Adrenal gland (tissue), 12 donors: Measurements from ENCODE around the gene GJC1. TPM values are rescaled to one million over a fixed set of nuclear protein-coding genes. Genes with fewer than 3 reads are reported as not detected.
"Not testable (repeated sequence)": the region's sequence is repeated elsewhere in the genome, so short reads cannot be mapped to it uniquely, and the experiment has no call there.

ENCODE experiments used
- DNase-seq, 7 donors: peaks; one replicate each; pipeline ENCODE4 v3.0.0-alpha.2; 2019 to 2020
- H3K27ac ChIP-seq, 5 donors: fragments of 200-600 bp; sonication (generic) in 4 of 5; 1 replicate in 3 of 5; 2 replicates in 2 of 5; pipeline versions ENCODE4 v1.5.1 to v1.8.0; 2016 to 2020; ENCODE audit warnings: mild to moderate bottlenecking in 1 of 5
- H3K27me3 ChIP-seq: fragments of 200-600 bp; 2 replicates; pipeline ENCODE4 v1.8.0; 2021
- H3K36me3 ChIP-seq, 2 donors: fragments of 200-600 bp; replicated peaks in 1 of 2; 1 replicate in 1 of 2; 2 replicates in 1 of 2; pipeline versions ENCODE4 v1.5.1 to v1.8.0; 2018 to 2022
- H3K4me1 ChIP-seq, 2 donors: fragments of 200-600 bp; replicated peaks in 1 of 2; 1 replicate in 1 of 2; 2 replicates in 1 of 2; pipeline versions ENCODE4 v1.5.1 to v1.8.0; 2018 to 2021
- H3K4me3 ChIP-seq, 4 donors: fragments of 200-600 bp; sonication (generic) in 3 of 4; one replicate each; pipeline ENCODE4 v1.5.1; 2016 to 2018
- H3K9me3 ChIP-seq, 3 donors: fragments of 200-600 bp; sonication (generic) in 1 of 3; replicated peaks in 1 of 3; 1 replicate in 2 of 3; 2 replicates in 1 of 3; pipeline versions ENCODE4 v1.5.1 to v1.8.0; 2016 to 2021
- CTCF ChIP-seq, 6 experiments: fragments of 450-650 bp in 4 of 6; fragments of 200-600 bp in 2 of 6; sonication (generic) in 1 of 6; IDR thresholded peaks; 1 replicate in 5 of 6; 2 replicates in 1 of 6; pipeline versions ENCODE4 v1.5.1 to v1.8.0; 2016 to 2021; ENCODE audit warnings: antibody characterized with exemption in 6 of 6, mild to moderate bottlenecking in 2 of 6, moderate library complexity in 1 of 6
- POLR2A ChIP-seq, 2 donors: fragments of 450-650 bp; IDR thresholded peaks; one replicate each; pipeline ENCODE4 v1.6.1; 2017; ENCODE audit warnings: antibody characterized with exemption in 2 of 2, mild to moderate bottlenecking in 2 of 2, moderate library complexity in 1 of 2
- WGBS, 4 donors: extraction: QIAGEN DNeasy Blood & Tissue Kit in 2 of 4; methylation state at CpG; one replicate each; pipeline versions ENCODE4 v1.1.5 to v1.1.7; 2013 to 2017; 5-methylcytosine and 5-hydroxymethylcytosine counted together
- intact Hi-C, 2 donors: fragments of 100-400 bp; cut with DNase I; formaldehyde crosslinking; loops; one replicate each; pipeline versions ENCODE4 v1.14.1 to v1.15.0; 2022 to 2023
- polyA plus RNA-seq, 3 donors: library from polyadenylated mRNA; stranded (reverse); fragments of 200-250 nt in 2 of 3; fragments of 350-450 nt in 1 of 3; fragmentation: Illumina TruSeq in 1 of 3; extraction: RNeasy Lipid Tissue Mini Kit (QIAGEN cat#74804) in 1 of 3; gene quantifications; one replicate each; pipeline ENCODE4 v1.2.3, GENCODE V29; 2013 to 2014
- total RNA-seq, 9 donors: library from RNA; depleted of rRNA in 4 of 9; stranded (reverse); fragments of >200 nt in 4 of 9; fragments of 120-200 nt in 1 of 9; fragmentation: NEBNext Ultra II Directional in 1 of 9; extraction: Animal tissue kit (Norgen Biotek cat#: 25700) in 1 of 9; gene quantifications; one replicate each; pipeline versions ENCODE4 v1.1.0 to v1.2.4, GENCODE V29; 2013 to 2023
- donor health status: healthy with polysubstance abuse.
- donor health status: Bipolar disorder and iron deficiency.
- donor health status: DM: yes; HTN: yes; CAD: no.
- donor health status: DM: no; HTN: no; CAD: no.
- donor health status: DM: no; HTN: no; CAD: no.
- donor health status: DM: yes; HTN: yes; CAD: no.

Gene GJC1
- total and polyA plus RNA-seq, 12 donors: 0.69 to 12.3 (median 2.1) TPM

GRCh38 chr17:44830359-44831288 is 537 bp upstream of the GJC1 start:
- H3K4me1 ChIP-seq: peaks cover 10 to 17% of the 10 kb centered on the region in 2 donors
- no peak for TF ChIP-seq POLR2A (IDR thresholded peaks at IDR 0.05)
- TF ChIP-seq CTCF (IDR thresholded peaks at IDR 0.05): no peak
- H3K36me3 ChIP-seq: no peaks in the 10 kb centered on the region
- no peaks in the 10 kb centered on the region for H3K9me3 ChIP-seq
- H3K4me3 ChIP-seq: peak overlapping the region in 1 of 4 donors; percentile 63
- peak overlapping the region in 1 of 5 donors; percentile 5 for H3K27ac ChIP-seq
- intact Hi-C loops: no loop called here
- peaks cover 52% of the 10 kb centered on the region for H3K27me3 ChIP-seq
- WGBS, 4 donors: 5 to 13% (median 8%) methylated on average over 22 to 58 of the region's 58 CpGs
- peak in 1 of 7 donors; percentile 13 for DNase-seq

DNA sequence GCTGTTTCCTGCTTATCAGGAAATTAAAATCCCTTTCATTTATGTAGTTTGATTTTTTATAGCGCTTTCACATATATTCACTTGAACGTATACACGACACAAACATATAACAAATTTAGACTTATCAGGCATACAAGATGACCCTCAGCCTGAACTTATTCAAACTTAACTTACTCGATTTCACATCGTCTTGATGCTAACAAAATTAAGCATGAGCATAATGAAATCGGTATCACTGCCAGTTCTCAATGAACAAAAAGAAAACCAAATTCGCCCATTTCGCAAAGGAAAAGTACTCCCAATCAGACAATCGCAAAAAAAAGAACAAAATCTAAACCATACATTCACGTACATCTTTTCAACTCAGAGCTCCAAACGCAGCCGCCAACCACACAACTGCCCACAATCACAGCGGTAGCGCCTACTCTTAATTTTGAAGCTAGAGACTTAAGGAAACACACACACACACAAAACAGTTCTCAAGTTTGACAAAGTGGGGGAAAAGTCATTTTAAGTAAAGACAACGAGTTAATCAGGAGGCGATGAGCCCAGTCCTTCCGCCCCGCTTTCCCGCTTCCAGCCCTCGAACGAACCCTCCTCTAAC is 1.1 kb downstream of the GJC1 start:
- peaks cover 10 to 17% of the 10 kb centered on the region in 2 donors for H3K4me1 ChIP-seq
- H3K4me3 ChIP-seq: peak overlapping the region in 2 of 4 donors; percentile 13 to 63
- no peaks in the 10 kb centered on the region for H3K36me3 ChIP-seq
- intact Hi-C loops: no loop called here
- peaks cover 58% of the 10 kb centered on the region for H3K27me3 ChIP-seq
- no peaks in the 10 kb centered on the region for H3K9me3 ChIP-seq
- no peak for TF ChIP-seq POLR2A (IDR thresholded peaks at IDR 0.05)
- no peak for TF ChIP-seq CTCF (IDR thresholded peaks at IDR 0.05)
- 5 to 11% (median 8%) methylated on average over 21 of the region's 21 CpGs for WGBS, 4 donors
- peak overlapping the region in 1 of 5 donors; percentile 5 for H3K27ac ChIP-seq
- no peak for DNase-seq

DNA sequence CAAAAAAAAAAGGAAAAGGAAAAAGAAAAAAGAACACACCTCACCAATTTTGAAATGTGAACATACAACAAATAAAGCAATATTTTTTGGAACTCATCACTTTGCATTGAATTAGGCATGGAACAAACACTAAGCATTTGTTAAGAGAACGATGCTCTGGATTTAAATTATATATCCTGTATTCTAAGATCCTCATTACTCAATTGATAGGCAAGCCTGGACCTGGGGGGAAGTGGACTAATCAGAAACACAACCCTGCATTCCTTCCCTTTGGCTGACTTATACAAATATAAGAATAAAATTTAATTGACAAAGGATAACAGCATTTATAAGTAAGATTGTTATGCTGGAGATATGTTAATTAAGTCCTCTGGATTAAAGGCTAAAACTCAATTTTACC is 2.2 kb downstream of the GJC1 start:
- H3K9me3 ChIP-seq: no peaks in the 10 kb centered on the region
- intact Hi-C loops: no loop called here
- H3K36me3 ChIP-seq: no peaks in the 10 kb centered on the region
- no peak overlapping the region for H3K27ac ChIP-seq
- H3K4me1 ChIP-seq: peaks cover 10 to 17% of the 10 kb centered on the region in 2 donors
- no peak for DNase-seq
- peaks cover 60% of the 10 kb centered on the region for H3K27me3 ChIP-seq
- H3K4me3 ChIP-seq: no peak overlapping the region
- TF ChIP-seq CTCF (IDR thresholded peaks at IDR 0.05): no peak
- TF ChIP-seq POLR2A (IDR thresholded peaks at IDR 0.05): no peak
- 82 to 95% (median 88%) methylated on average over 1 of the region's 1 CpG for WGBS, 4 donors

GRCh38 chr17:44826123-44826790 is 3.8 kb downstream of the GJC1 start:
- WGBS, 4 donors: 90 to 92% (median 91%) methylated on average over 15 of the region's 15 CpGs
- no peaks in the 10 kb centered on the region for H3K36me3 ChIP-seq
- peaks cover 10 to 17% of the 10 kb centered on the region in 2 donors for H3K4me1 ChIP-seq
- peaks cover 56% of the 10 kb centered on the region for H3K27me3 ChIP-seq
- H3K9me3 ChIP-seq: no peaks in the 10 kb centered on the region
- intact Hi-C loops: no loop called here
- TF ChIP-seq POLR2A (IDR thresholded peaks at IDR 0.05): no peak
- no peak overlapping the region for H3K27ac ChIP-seq
- DNase-seq: no peak
- H3K4me3 ChIP-seq: no peak overlapping the region

GRCh38 chr17:44825236-44825635 is 4.9 kb downstream of the GJC1 start:
- Histone ChIP-seq H3K27me3 (peaks cover 46% of the 10 kb centered on the region), H3K4me1 (peaks cover 10 to 13% of the 10 kb centered on the region in 2 donors)
- H3K4me3 ChIP-seq, H3K9me3 ChIP-seq, intact Hi-C loops, H3K36me3 ChIP-seq, DNase-seq, H3K27ac ChIP-seq: not testable (repeated sequence)
- 91 to 96% (median 95%) methylated on average over 9 of the region's 9 CpGs for whole genome bisulfite sequencing, 4 donors
